ENCODE measurements around the gene ZNF609.

The ZNF609 gene

GRCh38 chr15:64547275-64547674, 86.9 kb downstream of the ZNF609 start:
- no peak for DNase-seq

- DNase-seq = no peak
Measured at GRCh38 chr15:64548235-64548634, 87.9 kb downstream of the ZNF609 start.

DNA sequence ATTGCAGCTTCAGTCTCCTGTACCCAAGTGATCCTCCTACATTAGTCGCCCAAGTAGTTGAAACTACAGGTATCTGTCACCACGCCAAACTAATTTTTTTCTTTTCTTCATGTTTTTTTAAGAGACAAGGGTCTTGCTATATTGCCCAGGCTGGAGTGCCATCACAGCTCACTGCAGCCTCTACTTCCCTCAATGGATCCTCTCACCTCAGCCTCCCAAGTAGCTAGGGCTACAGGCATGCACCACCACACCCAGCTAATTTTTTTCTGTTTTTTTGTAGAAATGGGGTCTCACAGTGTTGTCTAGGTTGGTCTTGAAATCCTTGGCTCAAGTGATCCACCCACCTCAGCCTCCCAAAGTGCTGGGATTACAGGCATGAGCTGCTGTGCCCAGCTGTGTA, 89.5 kb downstream of the ZNF609 start:
- DNase-seq = no peak

DNA sequence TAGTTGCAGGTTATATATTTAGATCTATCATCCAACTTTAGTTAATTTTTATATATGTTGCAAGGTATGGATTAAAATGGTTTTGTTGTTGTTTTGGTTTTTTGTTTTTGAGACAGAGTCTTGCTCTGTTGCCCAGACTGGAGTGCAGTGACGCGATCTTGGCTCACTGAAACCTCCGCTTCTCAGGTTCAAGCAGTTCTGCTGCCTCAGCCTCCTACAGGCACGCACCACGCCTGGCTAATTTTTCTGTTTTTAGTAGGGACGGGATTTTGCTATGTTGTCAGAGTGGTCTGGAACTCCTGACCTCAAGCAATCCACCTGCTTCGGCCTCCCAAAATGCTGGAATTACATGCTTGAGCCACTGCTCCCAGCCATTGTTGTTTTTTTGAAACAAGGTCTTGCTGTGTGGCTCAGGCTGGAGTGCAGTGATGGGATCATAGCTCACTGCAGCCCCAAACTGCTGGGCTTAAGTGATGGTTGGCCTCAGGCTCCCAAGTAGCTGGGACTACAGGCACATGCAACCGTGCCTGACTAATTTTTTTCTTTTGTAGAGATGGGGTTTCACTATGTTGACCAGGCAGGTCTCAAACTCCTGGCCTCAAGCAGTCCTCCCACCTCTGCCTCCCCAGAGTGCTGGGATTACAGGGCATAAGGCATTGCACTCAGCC, 92.0 kb downstream of the ZNF609 start:
- no peak for DNase-seq

DNA sequence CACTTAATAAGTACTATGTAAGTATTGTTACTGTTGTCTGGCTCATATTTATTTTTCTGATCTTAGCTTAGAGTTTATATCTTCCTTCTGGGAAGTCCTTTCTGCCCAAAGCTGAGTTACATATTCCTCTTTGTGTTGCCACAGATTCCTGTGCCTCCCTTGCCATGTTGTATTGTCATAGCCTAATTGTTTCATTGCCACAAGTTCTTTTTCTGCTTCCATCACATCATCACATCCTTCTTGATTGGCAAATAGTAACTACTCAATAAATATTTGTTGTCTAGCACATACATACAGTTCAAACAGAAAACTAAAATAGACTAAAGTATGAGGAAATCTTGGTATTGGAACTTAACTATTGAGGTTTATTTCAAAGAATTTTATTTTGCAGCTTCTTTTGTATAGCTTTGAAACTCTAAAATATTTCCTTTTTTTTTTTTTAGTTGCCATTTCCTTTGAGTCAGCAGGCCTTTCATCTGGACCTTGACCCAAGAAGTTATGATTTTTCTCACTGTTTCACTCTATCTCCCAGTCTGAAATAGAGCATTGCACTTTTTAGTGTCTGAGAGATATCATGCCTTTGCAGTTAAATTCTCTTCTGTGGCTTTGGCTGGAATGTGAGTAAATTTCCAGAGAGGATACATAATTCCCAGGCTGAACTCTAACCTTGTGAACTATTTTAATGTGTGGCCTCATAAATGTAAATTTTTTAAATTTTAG, 98.2 kb downstream of the ZNF609 start:
- DNase-seq = no peak

DNA sequence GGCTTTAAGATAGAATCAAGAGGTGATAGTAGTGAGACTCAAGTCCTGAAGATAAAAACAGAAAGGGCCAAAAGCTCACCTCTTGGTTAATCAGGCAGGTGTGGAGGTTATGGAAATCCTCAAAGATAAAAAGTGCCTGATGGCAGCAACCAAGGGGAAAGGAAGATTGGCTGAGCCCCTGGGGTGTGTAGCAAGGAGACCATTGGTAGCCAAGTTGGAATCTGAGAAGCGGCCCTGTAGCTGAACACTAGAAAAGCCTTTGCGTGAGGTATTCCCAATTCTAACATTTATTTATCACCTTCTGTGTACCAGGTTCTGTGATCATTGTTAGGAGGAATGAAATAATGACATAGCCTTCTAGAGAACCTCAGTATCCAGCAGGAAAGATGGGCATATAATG, 98.9 kb downstream of the ZNF609 start:
- DNase-seq = no peak

- DNase-seq = no peak
Measured at GRCh38 chr15:64560501-64560900, 100.1 kb downstream of the ZNF609 start.

GRCh38 chr15:64560998-64561397, 100.6 kb downstream of the ZNF609 start:
- no peak for DNase-seq

- DNase-seq = no peak
Measured at GRCh38 chr15:64562003-64562640, 101.7 kb downstream of the ZNF609 start.

DNA sequence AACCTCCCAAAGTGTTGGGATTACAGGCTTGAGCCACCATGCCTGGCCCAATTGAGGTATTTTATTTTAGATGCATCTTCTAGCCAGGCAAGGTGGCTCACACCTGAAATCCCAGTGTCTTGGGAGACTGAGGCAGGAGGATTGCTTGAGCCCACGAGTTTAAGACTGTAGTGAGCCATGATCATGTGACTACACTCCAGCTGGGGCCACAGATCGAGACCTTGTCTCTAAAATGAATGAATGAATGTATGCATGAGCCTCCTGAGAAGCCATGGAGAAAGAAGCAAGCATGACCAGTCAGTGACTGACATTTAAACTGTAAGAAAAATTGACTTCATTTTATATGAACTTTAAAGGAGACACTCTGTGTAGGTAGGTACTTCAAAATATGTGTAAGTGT, 105.7 kb downstream of the ZNF609 start:
- DNase-seq = no peak

DNA sequence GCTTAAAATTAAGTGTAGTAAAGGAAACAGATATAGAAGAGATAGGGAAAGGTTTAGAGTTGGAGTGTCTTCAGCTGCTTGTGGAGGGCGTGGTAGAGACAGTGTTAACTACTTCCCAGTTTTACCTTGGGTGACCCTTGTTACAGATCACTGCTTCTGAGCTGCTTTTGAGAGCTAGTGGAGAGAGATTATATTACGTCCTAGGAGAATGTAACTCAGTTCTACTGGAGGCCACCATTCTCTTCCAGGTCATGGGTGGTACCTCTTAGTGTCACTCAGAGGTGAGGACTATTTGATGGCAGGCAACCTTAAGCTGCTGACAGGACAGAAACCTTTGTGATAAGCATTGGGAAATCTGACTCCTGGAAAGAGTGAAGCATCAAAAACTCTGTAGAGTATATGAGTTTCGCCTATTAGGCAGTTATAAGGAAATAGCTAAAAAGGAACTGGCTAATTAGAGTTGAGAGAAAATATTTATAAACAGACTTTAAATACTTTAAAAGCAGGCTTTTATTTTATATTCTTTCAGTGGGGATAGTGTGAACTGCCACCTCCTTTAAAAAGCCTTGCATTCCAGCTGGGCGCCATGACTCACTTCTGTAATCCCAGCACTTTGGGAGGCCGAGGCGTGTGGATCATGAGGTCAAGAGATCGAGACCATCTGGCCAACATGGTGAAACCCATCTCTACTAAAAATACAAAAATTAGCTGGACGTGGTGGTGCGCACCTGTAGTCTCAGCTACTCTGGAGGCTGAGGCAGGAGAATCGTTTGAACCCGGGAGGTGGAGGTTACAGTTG, 106.5 kb downstream of the ZNF609 start:
- DNase-seq = no peak

DNA sequence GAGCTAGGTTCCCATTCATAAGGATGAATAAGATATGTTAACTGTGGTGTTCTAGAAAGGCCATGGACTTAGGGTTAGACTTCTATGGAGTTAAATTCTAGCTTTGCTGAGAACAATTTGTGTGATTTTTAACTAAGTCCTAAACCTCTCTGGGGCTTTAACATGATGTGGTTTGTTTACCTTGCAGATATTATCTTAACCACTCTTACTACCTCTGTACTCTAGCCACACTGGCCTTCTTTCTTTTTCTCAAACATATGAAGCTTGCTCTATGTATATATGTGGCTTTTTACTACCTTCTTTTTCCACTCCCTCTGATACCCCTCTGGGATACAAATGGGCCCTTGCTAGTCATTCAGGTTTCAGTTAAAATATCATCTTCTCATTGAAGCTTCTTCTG, 108.4 kb downstream of the ZNF609 start:
- no peak for DNase-seq

GRCh38 chr15:64571857-64572291, 111.5 kb downstream of the ZNF609 start:
- DNase-seq = no peak

DNA sequence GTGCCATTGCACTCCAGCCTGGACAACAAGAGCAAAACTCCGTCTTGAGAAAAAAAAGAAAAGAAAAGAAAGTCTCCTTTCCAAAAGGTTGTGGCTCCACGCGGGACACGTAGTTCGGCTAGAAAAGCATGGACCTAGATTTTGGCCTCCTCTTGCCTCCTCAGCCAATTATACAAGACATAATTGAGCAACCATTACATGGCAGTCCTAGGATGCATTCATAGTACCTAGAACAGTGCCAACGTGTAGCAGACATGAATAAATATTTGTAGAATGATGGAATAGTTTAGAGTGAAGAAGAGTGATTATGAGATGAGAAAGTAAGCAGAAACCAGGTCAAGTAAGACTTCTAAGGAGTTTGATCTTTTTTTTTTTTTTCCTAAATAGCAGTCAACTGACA, 112.5 kb downstream of the ZNF609 start:
- no peak for DNase-seq

DNA sequence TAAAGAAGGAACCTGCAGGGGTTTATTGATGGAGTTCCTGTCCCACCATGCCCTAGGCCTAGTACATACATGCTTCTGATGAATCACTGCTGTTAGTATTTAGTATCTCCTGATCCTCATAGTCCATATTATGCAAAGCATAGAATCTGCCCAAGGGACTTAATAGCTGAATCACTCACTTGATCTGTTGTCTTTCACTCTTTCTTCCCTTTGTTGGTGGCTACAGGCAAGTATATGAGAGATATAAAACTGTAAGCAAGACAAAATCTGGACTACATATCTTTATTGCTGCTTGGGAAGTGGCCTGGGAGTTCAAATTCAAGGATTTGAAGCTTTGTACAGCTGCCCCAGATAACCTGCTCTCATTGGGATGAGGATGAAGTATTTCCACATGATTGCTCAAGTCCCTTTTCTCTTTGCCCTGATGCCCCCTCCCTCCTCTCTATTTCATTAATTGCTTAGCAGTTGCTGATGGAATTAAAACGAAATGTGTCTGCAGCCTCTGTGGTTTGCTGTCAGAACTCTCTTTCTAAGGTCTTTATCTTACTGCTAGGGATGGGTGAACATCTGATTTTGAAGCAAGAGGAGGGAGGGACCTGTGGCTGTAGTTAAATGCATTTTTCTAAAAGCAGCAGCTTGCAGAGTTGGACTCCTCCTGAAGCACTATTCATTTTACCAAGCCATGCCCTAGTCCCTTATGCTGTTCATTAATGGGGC, 114.1 kb downstream of the ZNF609 start:
- DNase-seq = no peak

DNA sequence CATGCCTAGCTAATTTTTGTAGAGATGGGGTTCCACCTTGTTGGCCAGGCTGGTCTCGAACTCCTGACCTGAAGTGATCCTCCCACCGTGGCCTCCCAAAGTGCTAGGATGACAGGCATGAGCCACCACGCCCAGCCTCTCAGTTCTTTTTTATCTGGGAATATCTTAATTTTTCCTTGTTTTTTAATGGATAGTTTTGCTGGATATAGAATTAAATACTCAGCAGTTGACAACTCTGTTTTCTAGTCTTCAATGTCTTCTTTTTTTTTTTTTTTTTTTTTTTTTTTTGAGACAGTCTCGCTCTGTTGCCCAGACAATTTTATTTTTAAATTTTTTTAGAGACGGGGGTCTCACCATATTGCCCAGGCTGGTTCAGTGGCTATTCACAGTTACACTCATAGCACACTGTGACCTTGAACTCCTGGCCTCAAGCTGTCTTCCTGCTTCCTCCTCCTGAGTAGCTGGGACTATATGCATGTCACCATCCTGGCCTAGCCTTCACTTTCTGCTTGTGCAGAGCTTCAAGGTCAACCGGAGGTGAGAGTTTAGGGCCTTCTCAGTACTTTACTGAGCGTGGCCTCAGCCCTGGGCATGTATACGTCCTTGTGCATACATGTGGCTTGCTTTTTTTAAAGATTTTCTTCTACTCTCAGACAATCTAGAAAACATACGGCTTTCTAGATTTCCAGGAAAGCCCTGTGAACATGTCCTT, 120.5 kb downstream of the ZNF609 start:
- DNase-seq = no peak

DNA sequence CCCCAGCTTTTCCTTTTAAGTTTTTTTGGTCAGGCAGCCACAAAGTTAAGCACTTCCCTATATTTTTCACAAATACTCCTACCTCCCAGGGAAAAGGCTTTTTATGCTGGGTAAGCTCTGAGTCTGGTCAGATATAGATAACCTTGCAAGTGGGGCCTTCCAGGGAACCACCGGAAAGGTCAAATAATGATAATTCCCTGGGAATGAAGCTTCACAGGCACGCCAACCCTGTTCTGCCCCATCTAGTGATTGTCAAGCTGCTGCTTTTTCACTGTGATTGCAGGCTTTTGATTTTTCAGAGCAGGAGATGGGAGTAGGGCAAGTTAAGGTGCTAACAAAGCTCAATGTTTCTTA, 121.0 kb downstream of the ZNF609 start:
- DNase-seq = no peak

- no peak for DNase-seq
Measured at GRCh38 chr15:64582202-64582601, 121.8 kb downstream of the ZNF609 start.

GRCh38 chr15:64583519-64583918, 123.1 kb downstream of the ZNF609 start:
- DNase-seq = no peak

DNA sequence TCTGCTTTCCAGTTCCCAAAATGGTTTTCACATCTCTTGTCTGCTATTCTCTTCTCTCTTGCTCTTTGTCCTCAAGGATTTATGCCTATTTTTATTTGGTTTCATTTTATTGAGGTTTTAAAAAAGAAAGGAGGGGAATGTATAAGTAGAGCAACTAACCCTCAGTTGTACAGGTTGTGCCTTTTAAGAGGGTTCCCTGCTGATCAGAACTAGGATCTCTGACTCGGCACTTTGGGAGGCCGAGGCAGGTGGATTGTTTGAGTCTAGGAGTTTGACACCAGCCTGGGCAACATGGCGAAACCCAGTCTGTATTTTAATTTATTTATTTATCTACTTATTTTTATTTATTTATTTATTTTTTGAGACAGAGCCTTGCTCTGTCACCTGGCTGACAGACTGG, 123.6 kb downstream of the ZNF609 start:
- DNase-seq = no peak

DNA sequence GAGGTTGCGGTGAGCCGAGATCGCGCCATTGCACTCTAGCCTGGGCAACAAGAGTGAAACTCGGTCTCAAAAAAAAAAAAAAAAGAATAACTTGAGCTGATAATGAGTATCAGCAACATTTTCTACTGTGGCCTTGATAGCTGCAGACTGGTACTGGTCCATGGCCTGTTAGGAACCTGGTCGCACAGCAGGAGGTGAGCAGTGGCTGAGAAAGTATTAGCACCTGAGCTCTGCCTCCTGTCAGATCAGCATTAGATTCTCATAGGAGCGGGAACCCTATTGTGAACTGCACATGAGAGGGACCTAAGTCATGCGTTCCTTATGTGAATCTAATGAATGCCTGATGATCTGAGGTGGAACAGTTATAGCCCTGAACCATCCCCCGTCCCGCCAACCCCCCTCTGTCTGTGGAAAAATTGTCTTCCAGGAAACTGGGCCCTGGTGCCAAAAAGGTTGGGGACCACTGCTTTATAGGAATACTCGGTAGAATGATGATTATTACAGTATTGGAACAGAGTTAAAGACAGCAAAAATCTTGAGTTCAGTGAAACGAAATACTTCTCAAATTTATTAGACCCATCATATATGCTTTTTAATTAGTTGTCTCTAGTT, 126.0 kb downstream of the ZNF609 start:
- no peak for DNase-seq

GRCh38 chr15:64586984-64587383, 126.6 kb downstream of the ZNF609 start:
- DNase-seq = no peak

All from CD4-positive, alpha-beta T cell treated with Interleukin-10 for 1 hour (primary cell).